K562 (cell line): ENCODE results near the gene TYRO3. TPM values are rescaled to one million over a fixed set of nuclear protein-coding genes. Genes with fewer than 3 reads are reported as not detected.

Experiments
- BDP1 ChIP-seq: IDR thresholded peaks from 3 replicates; pipeline ENCODE4 v1.6.1; 2011; ENCODE audit not compliant: insufficient read length, insufficient read depth
- BRF1 ChIP-seq: IDR thresholded peaks from 3 replicates; pipeline ENCODE4 v1.6.1; 2011; ENCODE audit warnings: borderline replicate concordance, mild to moderate bottlenecking; ENCODE audit not compliant: insufficient read length; ENCODE audit errors: extremely low read depth
- CHD4 ChIP-seq: fragments of 200-600 bp; sonication (generic); IDR thresholded peaks from 3 replicates; pipeline ENCODE4 v1.6.1; 2012; ENCODE audit warnings: low read depth, mild to moderate bottlenecking, mixed read lengths, low read length, inconsistent platforms; ENCODE audit not compliant: insufficient read depth, insufficient replicate concordance, poor library complexity, severe bottlenecking
- CREB1 ChIP-seq, 2 experiments: sonication (generic) in 1 of 2; formaldehyde crosslinking in 1 of 2; IDR thresholded peaks; 2 replicates each; pipeline versions ENCODE4 v1.6.1 to v1.8.0; 2012 to 2022; ENCODE audit warnings: inconsistent platforms in 1 of 2, mild to moderate bottlenecking in 1 of 2, missing genetic modification reagents in 1 of 2, moderate library complexity in 1 of 2
- ETS2 ChIP-seq: IDR thresholded peaks from 2 replicates; pipeline ENCODE4 v1.6.1; 2016; ENCODE audit warnings: borderline replicate concordance, missing genetic modification characterization, mild to moderate bottlenecking, moderate library complexity, missing compliant biosample characterization; ENCODE audit not compliant: poor library complexity, severe bottlenecking
- KLF16 ChIP-seq: IDR thresholded peaks from 2 replicates; pipeline ENCODE4 v1.6.1; 2016; ENCODE audit warnings: antibody characterized with exemption
- MBD2 ChIP-seq: sonication (generic); IDR thresholded peaks from 2 replicates; pipeline ENCODE4 v1.6.1; 2016; ENCODE audit warnings: low read depth, borderline replicate concordance
- MCM2 ChIP-seq: fragments of 450-650 bp; IDR thresholded peaks from 2 replicates; pipeline ENCODE4 v1.6.1; 2017; ENCODE audit warnings: low read depth, mild to moderate bottlenecking
- MYC ChIP-seq, 2 experiments: fragments of 250-450 bp in 1 of 2; sonication (Bioruptor Pico) in 1 of 2; IDR thresholded peaks; 2 replicates each; pipeline versions ENCODE4 v1.5.1 to v1.6.1; 2012 to 2021; ENCODE audit warnings: low read depth in 2 of 2, borderline replicate concordance in 1 of 2, improper control_type of control experiment in 1 of 2, low read length in 1 of 2, mild to moderate bottlenecking in 1 of 2, moderate library complexity in 1 of 2
- NEUROD1 ChIP-seq: fragments of 150-350 bp; IDR thresholded peaks from 2 replicates; pipeline ENCODE4 v1.6.1; 2014; ENCODE audit warnings: borderline replicate concordance, low read length, low read depth; ENCODE audit not compliant: partially characterized antibody
- SRSF7 ChIP-seq: fragments of 200-400 bp; formaldehyde crosslinking; optimal IDR thresholded peaks from 2 replicates; pipeline ENCODE3; 2017; ENCODE audit warnings: mild to moderate bottlenecking, low read depth, low read length
- TAF9B ChIP-seq: fragments of 450-650 bp; IDR thresholded peaks from 2 replicates; pipeline ENCODE4 v1.6.1; 2018; ENCODE audit warnings: mild to moderate bottlenecking; ENCODE audit not compliant: partially characterized antibody
- ZC3H11A ChIP-seq: IDR thresholded peaks from 2 replicates; pipeline ENCODE4 v1.6.1; 2012; ENCODE audit warnings: low read depth, low read length, improper control_type of control experiment
- ZFPM2 ChIP-seq: fragments of 250-450 bp; sonication (Bioruptor Pico); IDR thresholded peaks from 2 replicates; pipeline ENCODE4 v1.5.1; 2022; ENCODE audit warnings: mild to moderate bottlenecking
- ZFX ChIP-seq: sonication (generic); formaldehyde crosslinking; IDR thresholded peaks from 2 replicates; pipeline ENCODE4 v1.8.0; 2022; ENCODE audit warnings: mild to moderate bottlenecking, missing genetic modification reagents, moderate library complexity
- ZNF589 ChIP-seq: fragments of 200-800 bp; sonication (Bioruptor generic); IDR thresholded peaks from 2 replicates; pipeline ENCODE4 v1.6.1; 2016; ENCODE audit warnings: low read depth, missing genetic modification characterization, missing compliant biosample characterization
- polyA plus RNA-seq, 8 experiments: library from polyadenylated mRNA; depleted of rRNA in 4 of 8; stranded (reverse) in 5 of 8; unstranded in 3 of 8; fragments of >200 nt; fragmentation: Nextera tagmentation in 2 of 8; fragmentation: Illumina TruSeq in 1 of 8; extraction: Ambion mirVana in 2 of 8; extraction: Trizol in 1 of 8; gene quantifications; 2 replicates each; pipeline versions ENCODE4 v1.2.1 to v1.2.3, GENCODE V29; 2011 to 2014; ENCODE audit warnings: inconsistent platforms in 1 of 8, missing spikeins in 1 of 8
- total RNA-seq, 7 experiments: library from RNA; depleted of rRNA in 6 of 7; stranded (reverse); fragments of >200 nt in 6 of 7; fragmentation: Illumina TruSeq in 2 of 7; extraction: Trizol in 2 of 7; gene quantifications; 2 replicates each; pipeline versions ENCODE4 v1.2.1 to v1.2.3, GENCODE V29; 2011 to 2021; ENCODE audit warnings: low replicate concordance in 1 of 7
- TF ChIP-seq, protein P1 (sequence below): fragments of 450-650 bp; IDR thresholded peaks from 2 replicates; pipeline ENCODE4 v1.6.1; 2018; ENCODE audit not compliant: partially characterized antibody
- TF ChIP-seq, protein P2 (sequence below), 2 experiments: IDR thresholded peaks; 2 replicates each; pipeline ENCODE4 v1.6.1; 2012; ENCODE audit warnings: improper control_type of control experiment in 2 of 2, low read depth in 2 of 2, low read length in 2 of 2, borderline replicate concordance in 1 of 2
- TF ChIP-seq, protein P3 (sequence below): fragments of 450-650 bp; IDR thresholded peaks from 2 replicates; pipeline ENCODE4 v1.6.1; 2017; ENCODE audit warnings: antibody characterized with exemption

TYRO3 gene
- total and polyA plus RNA-seq, 9 of the 15 experiments (the other 6 are each of a cell fraction or from before 2014, with no cell fraction given) = 2.6 to 39.6 (median 18.6) TPM

DNA sequence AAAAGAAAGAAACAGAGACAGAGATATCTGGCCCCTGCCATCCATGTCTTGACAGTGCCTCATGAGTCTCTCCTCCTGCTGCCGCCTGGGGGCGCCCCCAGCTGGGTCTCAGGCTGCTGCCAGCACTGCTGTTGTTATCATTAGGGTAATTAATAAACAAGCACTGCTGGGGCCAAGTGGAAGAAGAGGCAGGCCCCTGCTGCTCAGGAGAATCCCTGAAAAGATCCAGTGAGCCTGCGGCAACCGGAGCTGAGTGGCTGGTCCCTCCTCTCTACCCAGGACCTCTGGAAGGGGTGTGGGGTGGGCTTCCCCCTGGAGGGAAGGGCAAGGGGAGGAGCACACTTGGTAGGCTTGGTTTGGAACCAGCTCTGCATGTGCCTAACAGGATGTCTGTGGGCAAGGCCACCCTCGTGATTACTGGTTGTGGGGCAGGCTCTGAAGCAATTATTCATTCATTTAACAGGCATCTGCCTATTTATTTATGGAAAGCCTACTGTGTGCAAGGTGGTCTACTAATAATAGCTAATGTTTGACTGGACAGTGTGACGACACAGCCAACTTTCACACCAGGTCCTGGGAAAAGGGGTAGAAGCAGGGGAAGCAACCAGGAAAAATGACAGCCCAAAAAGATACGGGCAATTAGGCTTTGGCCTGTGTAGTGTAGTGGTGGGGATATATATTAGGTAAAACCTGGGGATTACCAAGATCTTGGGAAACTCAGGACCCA lies 1.2 kb upstream of the TYRO3 start (continued):
- TF ChIP-seq, protein P1, sequence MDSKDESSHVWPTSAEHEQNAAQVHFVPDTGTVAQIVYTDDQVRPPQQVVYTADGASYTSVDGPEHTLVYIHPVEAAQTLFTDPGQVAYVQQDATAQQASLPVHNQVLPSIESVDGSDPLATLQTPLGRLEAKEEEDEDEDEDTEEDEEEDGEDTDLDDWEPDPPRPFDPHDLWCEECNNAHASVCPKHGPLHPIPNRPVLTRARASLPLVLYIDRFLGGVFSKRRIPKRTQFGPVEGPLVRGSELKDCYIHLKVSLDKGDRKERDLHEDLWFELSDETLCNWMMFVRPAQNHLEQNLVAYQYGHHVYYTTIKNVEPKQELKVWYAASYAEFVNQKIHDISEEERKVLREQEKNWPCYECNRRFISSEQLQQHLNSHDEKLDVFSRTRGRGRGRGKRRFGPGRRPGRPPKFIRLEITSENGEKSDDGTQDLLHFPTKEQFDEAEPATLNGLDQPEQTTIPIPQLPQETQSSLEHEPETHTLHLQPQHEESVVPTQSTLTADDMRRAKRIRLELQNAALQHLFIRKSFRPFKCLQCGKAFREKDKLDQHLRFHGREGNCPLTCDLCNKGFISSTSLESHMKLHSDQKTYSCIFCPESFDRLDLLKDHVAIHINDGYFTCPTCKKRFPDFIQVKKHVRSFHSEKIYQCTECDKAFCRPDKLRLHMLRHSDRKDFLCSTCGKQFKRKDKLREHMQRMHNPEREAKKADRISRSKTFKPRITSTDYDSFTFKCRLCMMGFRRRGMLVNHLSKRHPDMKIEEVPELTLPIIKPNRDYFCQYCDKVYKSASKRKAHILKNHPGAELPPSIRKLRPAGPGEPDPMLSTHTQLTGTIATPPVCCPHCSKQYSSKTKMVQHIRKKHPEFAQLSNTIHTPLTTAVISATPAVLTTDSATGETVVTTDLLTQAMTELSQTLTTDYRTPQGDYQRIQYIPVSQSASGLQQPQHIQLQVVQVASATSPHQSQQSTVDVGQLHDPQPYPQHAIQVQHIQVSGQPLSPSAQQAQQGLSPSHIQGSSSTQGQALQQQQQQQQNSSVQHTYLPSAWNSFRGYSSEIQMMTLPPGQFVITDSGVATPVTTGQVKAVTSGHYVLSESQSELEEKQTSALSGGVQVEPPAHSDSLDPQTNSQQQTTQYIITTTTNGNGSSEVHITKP = no peak
- no peak for TF ChIP-seq ETS2
- TF ChIP-seq CREB1 (IDR thresholded peaks at IDR 0.05) = no peak
- no peak for TF ChIP-seq CREB1 (CRISPR knock-in tag; IDR thresholded peaks at IDR 0.05)
- TF ChIP-seq ZFX (CRISPR knock-in tag) = no peak
- TF ChIP-seq BDP1 = no peak
- TF ChIP-seq CHD4 = no peak
- TF ChIP-seq SRSF7 = no peak
- peak; percentile 70; the same call in 1 of the 2 replicates for TF ChIP-seq KLF16
- no peak for TF ChIP-seq MCM2
- TF ChIP-seq MYC (IDR thresholded peaks at IDR 0.05; ENCODE audit: low read depth, low read length) = peak; percentile 50
- no peak for TF ChIP-seq MYC (CRISPR knock-in tag; IDR thresholded peaks at IDR 0.05; ENCODE audit: borderline replicate concordance, low read depth)
- no peak for TF ChIP-seq TAF9B
- TF ChIP-seq ZFPM2 = no peak
- TF ChIP-seq, protein P2, sequence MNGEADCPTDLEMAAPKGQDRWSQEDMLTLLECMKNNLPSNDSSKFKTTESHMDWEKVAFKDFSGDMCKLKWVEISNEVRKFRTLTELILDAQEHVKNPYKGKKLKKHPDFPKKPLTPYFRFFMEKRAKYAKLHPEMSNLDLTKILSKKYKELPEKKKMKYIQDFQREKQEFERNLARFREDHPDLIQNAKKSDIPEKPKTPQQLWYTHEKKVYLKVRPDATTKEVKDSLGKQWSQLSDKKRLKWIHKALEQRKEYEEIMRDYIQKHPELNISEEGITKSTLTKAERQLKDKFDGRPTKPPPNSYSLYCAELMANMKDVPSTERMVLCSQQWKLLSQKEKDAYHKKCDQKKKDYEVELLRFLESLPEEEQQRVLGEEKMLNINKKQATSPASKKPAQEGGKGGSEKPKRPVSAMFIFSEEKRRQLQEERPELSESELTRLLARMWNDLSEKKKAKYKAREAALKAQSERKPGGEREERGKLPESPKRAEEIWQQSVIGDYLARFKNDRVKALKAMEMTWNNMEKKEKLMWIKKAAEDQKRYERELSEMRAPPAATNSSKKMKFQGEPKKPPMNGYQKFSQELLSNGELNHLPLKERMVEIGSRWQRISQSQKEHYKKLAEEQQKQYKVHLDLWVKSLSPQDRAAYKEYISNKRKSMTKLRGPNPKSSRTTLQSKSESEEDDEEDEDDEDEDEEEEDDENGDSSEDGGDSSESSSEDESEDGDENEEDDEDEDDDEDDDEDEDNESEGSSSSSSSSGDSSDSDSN (IDR thresholded peaks at IDR 0.05; ENCODE audit: borderline replicate concordance in 1 of 2, low read depth in 2 of 2, low read length in 2 of 2) = no peak
- TF ChIP-seq, protein P3, sequence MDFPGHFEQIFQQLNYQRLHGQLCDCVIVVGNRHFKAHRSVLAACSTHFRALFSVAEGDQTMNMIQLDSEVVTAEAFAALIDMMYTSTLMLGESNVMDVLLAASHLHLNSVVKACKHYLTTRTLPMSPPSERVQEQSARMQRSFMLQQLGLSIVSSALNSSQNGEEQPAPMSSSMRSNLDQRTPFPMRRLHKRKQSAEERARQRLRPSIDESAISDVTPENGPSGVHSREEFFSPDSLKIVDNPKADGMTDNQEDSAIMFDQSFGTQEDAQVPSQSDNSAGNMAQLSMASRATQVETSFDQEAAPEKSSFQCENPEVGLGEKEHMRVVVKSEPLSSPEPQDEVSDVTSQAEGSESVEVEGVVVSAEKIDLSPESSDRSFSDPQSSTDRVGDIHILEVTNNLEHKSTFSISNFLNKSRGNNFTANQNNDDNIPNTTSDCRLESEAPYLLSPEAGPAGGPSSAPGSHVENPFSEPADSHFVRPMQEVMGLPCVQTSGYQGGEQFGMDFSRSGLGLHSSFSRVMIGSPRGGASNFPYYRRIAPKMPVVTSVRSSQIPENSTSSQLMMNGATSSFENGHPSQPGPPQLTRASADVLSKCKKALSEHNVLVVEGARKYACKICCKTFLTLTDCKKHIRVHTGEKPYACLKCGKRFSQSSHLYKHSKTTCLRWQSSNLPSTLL = no peak
- TF ChIP-seq MBD2 = no peak
- no peak for TF ChIP-seq BRF1
- TF ChIP-seq ZC3H11A = no peak
- TF ChIP-seq ZNF589 = no peak
- TF ChIP-seq NEUROD1 = no peak
